ENCODE measurements around the gene MAN1C1.

DNA sequence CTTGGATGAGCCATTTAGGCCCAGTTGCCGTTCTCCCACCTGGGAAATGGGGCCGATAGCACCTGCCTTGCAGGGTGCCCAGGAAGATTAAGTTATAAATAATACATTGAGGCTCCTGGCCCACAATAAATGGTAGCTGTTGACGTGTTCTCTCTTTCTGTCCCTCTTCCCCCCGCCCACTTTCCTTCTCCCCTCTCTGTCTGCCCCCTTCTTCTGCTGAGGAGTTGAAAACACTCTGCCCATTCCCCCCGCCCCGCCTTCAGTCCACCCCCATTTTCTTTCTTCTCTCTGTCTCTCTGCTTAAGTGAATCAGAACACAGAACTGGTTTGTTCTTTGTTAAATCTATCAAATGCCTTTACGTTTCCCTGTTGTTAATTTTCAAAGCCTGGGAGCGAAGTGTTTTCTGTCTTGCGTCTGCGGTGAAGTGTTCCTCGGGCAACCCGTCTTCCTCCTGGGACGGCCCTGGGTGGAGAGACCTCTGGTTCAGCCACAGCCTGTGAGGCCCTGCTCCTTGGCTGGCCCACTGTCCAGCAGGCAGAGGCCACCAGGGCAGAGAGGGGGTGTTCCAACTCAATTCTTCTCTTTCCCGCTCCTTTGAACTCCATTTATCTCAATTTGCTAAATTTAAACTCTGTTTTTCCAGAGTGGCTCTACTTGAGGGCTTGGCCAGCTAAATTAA, 154.1 kb downstream of the MAN1C1 start:
- TF ChIP-seq, protein P1, sequence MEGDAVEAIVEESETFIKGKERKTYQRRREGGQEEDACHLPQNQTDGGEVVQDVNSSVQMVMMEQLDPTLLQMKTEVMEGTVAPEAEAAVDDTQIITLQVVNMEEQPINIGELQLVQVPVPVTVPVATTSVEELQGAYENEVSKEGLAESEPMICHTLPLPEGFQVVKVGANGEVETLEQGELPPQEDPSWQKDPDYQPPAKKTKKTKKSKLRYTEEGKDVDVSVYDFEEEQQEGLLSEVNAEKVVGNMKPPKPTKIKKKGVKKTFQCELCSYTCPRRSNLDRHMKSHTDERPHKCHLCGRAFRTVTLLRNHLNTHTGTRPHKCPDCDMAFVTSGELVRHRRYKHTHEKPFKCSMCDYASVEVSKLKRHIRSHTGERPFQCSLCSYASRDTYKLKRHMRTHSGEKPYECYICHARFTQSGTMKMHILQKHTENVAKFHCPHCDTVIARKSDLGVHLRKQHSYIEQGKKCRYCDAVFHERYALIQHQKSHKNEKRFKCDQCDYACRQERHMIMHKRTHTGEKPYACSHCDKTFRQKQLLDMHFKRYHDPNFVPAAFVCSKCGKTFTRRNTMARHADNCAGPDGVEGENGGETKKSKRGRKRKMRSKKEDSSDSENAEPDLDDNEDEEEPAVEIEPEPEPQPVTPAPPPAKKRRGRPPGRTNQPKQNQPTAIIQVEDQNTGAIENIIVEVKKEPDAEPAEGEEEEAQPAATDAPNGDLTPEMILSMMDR (IDR thresholded peaks at IDR 0.05; ENCODE audit: low read depth, low read length), result no peak
- TF ChIP-seq, protein P2, sequence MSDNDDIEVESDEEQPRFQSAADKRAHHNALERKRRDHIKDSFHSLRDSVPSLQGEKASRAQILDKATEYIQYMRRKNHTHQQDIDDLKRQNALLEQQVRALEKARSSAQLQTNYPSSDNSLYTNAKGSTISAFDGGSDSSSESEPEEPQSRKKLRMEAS (IDR thresholded peaks at IDR 0.05; ENCODE audit: low read depth, low read length), result no peak
- TF ChIP-seq MYC (IDR thresholded peaks at IDR 0.05; ENCODE audit: low read depth, low read length) (no peak), POLR2A (IDR thresholded peaks at IDR 0.05; ENCODE audit: extremely low read depth, insufficient read length) (no peak)

Measured in NB4 (cell line).